ENCODE data around the gene ARG2. TPM values are rescaled to one million over a fixed set of nuclear protein-coding genes. Genes with fewer than 3 reads are reported as not detected.
A peak's percentile ranks its signal among the peaks of the same experiment; 100 is the strongest.

Gene ARG2
- total and polyA plus RNA-seq, 2 of the 4 experiments (the other 2 are of a cell fraction), result 1.1 to 2.5 TPM

GRCh38 chr14:67602995-67603545 is 16.6 kb upstream of the ARG2 start:
- H3K23ac ChIP-seq (ENCODE audit: low read depth, low read length), result no peak overlapping the region
- H2BK20ac ChIP-seq (ENCODE audit: low read depth, low read length), result no peak overlapping the region
- DNase-seq, result no peak
- no peak overlapping the region for H3K4ac ChIP-seq (ENCODE audit: low read depth, low read length)
- H3K9ac ChIP-seq (ENCODE audit: low read depth, low read length), result no peak overlapping the region
- peaks cover 3% of the 10 kb centered on the region; the same call in 1 of the 2 replicates for H3K9me1 ChIP-seq (ENCODE audit: insufficient read depth, low read length)
- no TSS peak for BruUV-seq (replicated peaks)
- ChIA-PET POLR2A (ENCODE audit: unreplicated experiment) (no interaction called here), CTCF (no interaction called here)
- H3K4me1 ChIP-seq (ENCODE audit: control insufficient read depth, insufficient read depth, low read length), result no peaks in the 10 kb centered on the region
- H3K18ac ChIP-seq (ENCODE audit: low read depth, low read length), result no peak overlapping the region
- dilution Hi-C loops (cut with HindIII; ENCODE audit: low sequenced_read_pairs, unreplicated experiment), result no loop called here
- no peak overlapping the region for H4K5ac ChIP-seq (ENCODE audit: low read depth, low read length)
- no peak overlapping the region for H4K8ac ChIP-seq (ENCODE audit: low read depth in 2 of 2, low read length in 2 of 2)
- ATAC-seq (ENCODE audit: low read depth), result no peak
- no peak overlapping the region for H2BK120ac ChIP-seq (ENCODE audit: low read depth, low read length)
- no peak overlapping the region for H4K91ac ChIP-seq (ENCODE audit: insufficient read depth, low read depth, low read length)
- no peak overlapping the region for H2AK5ac ChIP-seq (ENCODE audit: low read depth, low read length)
- no peak overlapping the region for H2AFZ ChIP-seq (replicated peaks; ENCODE audit: low read length, poor library complexity)
- H3K36me3 ChIP-seq (ENCODE audit: control insufficient read depth, insufficient read depth, low read length), result no peaks in the 10 kb centered on the region
- no peak overlapping the region for H3K56ac ChIP-seq (ENCODE audit: extremely low read depth, insufficient read depth, low read length)
- H3K4me3 ChIP-seq (ENCODE audit: insufficient read depth, low read depth, low read length), result no peak overlapping the region
- H2BK5ac ChIP-seq (ENCODE audit: low read depth, low read length, poor library complexity, severe bottlenecking), result no peak overlapping the region
- H3K27ac ChIP-seq (ENCODE audit: insufficient read depth, low read length), result no peak overlapping the region
- H2AK9ac ChIP-seq (replicated peaks; ENCODE audit: low read depth, low read length, poor library complexity), result no peak overlapping the region
- H3K4me2 ChIP-seq (ENCODE audit: low read depth, low read length), result no peak overlapping the region
- TF ChIP-seq RFX5 (IDR thresholded peaks at IDR 0.05; ENCODE audit: low read depth, low read length) (no peak), MAZ (IDR thresholded peaks at IDR 0.05; ENCODE audit: borderline replicate concordance, low read depth, low read length) (no peak), FOS (IDR thresholded peaks at IDR 0.05; ENCODE audit: low read depth, low read length) (0 out of 2 replicates have a peak, but pooled peaks have one; percentile 9), RAD21 (IDR thresholded peaks at IDR 0.05; ENCODE audit: low read length) (no peak)
- no peak overlapping the region for H3K14ac ChIP-seq (replicated peaks; ENCODE audit: low read depth, low read length)
- H3K9me3 ChIP-seq (ENCODE audit: control insufficient read depth, insufficient read depth, low read length), result no peaks in the 10 kb centered on the region
- H2BK15ac ChIP-seq (ENCODE audit: low read depth, low read length), result no peak overlapping the region
- WGBS, 2 experiments (ENCODE audit: extremely low coverage in 2 of 2, insufficient read length in 1 of 2), result no CpG with 5 or more reads among the region's 5 CpGs
- in situ Hi-C loops (cut with MboI; ENCODE audit: low sequenced_read_pairs), result no loop called here
- H3K27me3 ChIP-seq (ENCODE audit: control insufficient read depth, insufficient read depth, low read length), result peaks cover 2% of the 10 kb centered on the region; the same call in 1 of the 2 replicates
- intact Hi-C loops (cut with micrococcal nuclease), result loop anchor here (5.0 kb wide), 1 partner anchor 64 kb away; no protein-coding TSS in a partner anchor
- peaks cover 0 to 4% of the 10 kb centered on the region in 2 experiments; a peak in 1 of 4 replicates for H3K79me1 ChIP-seq (ENCODE audit: low read depth in 1 of 2, low read length in 2 of 2)
- H4K20me1 ChIP-seq (ENCODE audit: insufficient read depth, low read length), result no peaks in the 10 kb centered on the region

Measured in IMR-90 (cell line).